PC-3 (cell line): ENCODE results near the gene MZB1.

Source experiments
- CTCF ChIP-seq: fragments of 300-600 bp; sonication (generic); conservative IDR thresholded peaks from 2 replicates; pipeline ENCODE4 v1.5.1; 2017; ENCODE audit warnings: antibody characterized with exemption, low read depth, mild to moderate bottlenecking, low read length
- EZH2 ChIP-seq: fragments of 300-600 bp; sonication (generic); IDR thresholded peaks from one replicate; pipeline ENCODE4 v1.6.1; 2017; ENCODE audit warnings: antibody characterized with exemption, mild to moderate bottlenecking, low read length; ENCODE audit not compliant: unreplicated experiment

- TF ChIP-seq CTCF (no peak), EZH2 (no peak)
Observed at GRCh38 chr5:139387611-139388197, 2.0 kb downstream of the MZB1 start.
